Measurements from ENCODE around the gene PML. TPM values are rescaled to one million over a fixed set of nuclear protein-coding genes. Genes with fewer than 3 reads are reported as not detected.

The PML gene
- total and polyA plus RNA-seq, 2 experiments from 2014 or later, result 15.7 to 29.9 TPM

DNA sequence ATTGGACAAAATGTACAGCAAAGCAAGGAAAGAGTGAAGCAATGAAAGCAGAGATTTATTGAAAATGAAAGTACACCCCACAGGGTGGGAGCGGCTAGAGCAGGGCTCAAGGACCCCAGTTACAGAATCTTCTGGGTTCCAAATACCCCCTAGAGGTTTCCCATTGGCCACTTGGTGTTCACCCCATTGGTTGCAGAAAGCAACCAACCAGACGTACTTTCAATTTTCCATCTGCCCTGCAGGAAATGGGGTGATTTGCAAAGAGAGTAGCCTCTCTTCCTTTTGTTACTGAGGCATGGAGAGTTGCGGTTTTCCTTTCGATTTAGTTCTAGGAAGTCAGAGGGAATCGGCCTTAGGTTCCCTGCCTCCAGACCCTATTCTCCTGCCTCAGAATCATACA lies 2.4 kb downstream of the PML start:
- H4K20me1 ChIP-seq (ENCODE audit: insufficient read depth, poor library complexity, severe bottlenecking), result no peaks in the 10 kb centered on the region
- H3K27me3 ChIP-seq, result no peaks in the 10 kb centered on the region
- peaks cover 58% of the 10 kb centered on the region for H3K79me2 ChIP-seq
- no peak overlapping the region for H3K4me3 ChIP-seq
- no peak overlapping the region for H3K27ac ChIP-seq
- no peaks in the 10 kb centered on the region for H3K36me3 ChIP-seq (replicated peaks; ENCODE audit: insufficient read depth, low read depth)
- peaks cover 4% of the 10 kb centered on the region for H3K4me1 ChIP-seq (ENCODE audit: insufficient read depth)
- DNase-seq (ENCODE audit: low spot score), result no peak
- 91% methylated on average over 5 of the region's 5 CpGs for WGBS (ENCODE audit: low lambda C conversion rate, missing lambda C conversion rate)
- TF ChIP-seq, protein P1, sequence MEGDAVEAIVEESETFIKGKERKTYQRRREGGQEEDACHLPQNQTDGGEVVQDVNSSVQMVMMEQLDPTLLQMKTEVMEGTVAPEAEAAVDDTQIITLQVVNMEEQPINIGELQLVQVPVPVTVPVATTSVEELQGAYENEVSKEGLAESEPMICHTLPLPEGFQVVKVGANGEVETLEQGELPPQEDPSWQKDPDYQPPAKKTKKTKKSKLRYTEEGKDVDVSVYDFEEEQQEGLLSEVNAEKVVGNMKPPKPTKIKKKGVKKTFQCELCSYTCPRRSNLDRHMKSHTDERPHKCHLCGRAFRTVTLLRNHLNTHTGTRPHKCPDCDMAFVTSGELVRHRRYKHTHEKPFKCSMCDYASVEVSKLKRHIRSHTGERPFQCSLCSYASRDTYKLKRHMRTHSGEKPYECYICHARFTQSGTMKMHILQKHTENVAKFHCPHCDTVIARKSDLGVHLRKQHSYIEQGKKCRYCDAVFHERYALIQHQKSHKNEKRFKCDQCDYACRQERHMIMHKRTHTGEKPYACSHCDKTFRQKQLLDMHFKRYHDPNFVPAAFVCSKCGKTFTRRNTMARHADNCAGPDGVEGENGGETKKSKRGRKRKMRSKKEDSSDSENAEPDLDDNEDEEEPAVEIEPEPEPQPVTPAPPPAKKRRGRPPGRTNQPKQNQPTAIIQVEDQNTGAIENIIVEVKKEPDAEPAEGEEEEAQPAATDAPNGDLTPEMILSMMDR (IDR thresholded peaks at IDR 0.05; ENCODE audit: poor library complexity), result no peak
- no peak for TF ChIP-seq EZH2 (IDR thresholded peaks at IDR 0.05; ENCODE audit: borderline replicate concordance)
- no peak for TF ChIP-seq EZH2phosphoT487 (IDR thresholded peaks at IDR 0.05; ENCODE audit: low read depth, severe bottlenecking, unreplicated experiment)
- no peak overlapping the region for H2AFZ ChIP-seq
- H3K9me2 ChIP-seq (replicated peaks; ENCODE audit: insufficient read depth), result no peaks in the 10 kb centered on the region
- peak overlapping the region; percentile 92 for H3K4me2 ChIP-seq
- H3K9me3 ChIP-seq (ENCODE audit: low read depth), result no peaks in the 10 kb centered on the region

DNA sequence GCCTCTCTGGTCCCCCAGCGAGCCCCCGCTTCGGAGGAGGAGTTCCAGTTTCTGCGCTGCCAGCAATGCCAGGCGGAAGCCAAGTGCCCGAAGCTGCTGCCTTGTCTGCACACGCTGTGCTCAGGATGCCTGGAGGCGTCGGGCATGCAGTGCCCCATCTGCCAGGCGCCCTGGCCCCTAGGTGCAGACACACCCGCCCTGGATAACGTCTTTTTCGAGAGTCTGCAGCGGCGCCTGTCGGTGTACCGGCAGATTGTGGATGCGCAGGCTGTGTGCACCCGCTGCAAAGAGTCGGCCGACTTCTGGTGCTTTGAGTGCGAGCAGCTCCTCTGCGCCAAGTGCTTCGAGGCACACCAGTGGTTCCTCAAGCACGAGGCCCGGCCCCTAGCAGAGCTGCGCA lies 3.5 kb downstream of the PML start:
- Histone ChIP-seq H3K9me2 (replicated peaks; ENCODE audit: insufficient read depth) (no peaks in the 10 kb centered on the region), H3K27me3 (no peaks in the 10 kb centered on the region), H3K36me3 (replicated peaks; ENCODE audit: insufficient read depth, low read depth) (no peaks in the 10 kb centered on the region), H4K20me1 (ENCODE audit: insufficient read depth, poor library complexity, severe bottlenecking) (no peaks in the 10 kb centered on the region), H2AFZ (no peak overlapping the region), H3K4me3 (no peak overlapping the region), H3K4me2 (no peak overlapping the region), H3K27ac (no peak overlapping the region), H3K4me1 (ENCODE audit: insufficient read depth) (peaks cover 4% of the 10 kb centered on the region), H3K79me2 (peaks cover 65% of the 10 kb centered on the region), H3K9me3 (ENCODE audit: low read depth) (no peaks in the 10 kb centered on the region)
- TF ChIP-seq EZH2 (IDR thresholded peaks at IDR 0.05; ENCODE audit: borderline replicate concordance) (no peak), EZH2phosphoT487 (IDR thresholded peaks at IDR 0.05; ENCODE audit: low read depth, severe bottlenecking, unreplicated experiment) (no peak)
- TF ChIP-seq, protein P1 (IDR thresholded peaks at IDR 0.05; ENCODE audit: poor library complexity), result no peak
- DNase-seq (ENCODE audit: low spot score), result no peak
- WGBS (ENCODE audit: low lambda C conversion rate, missing lambda C conversion rate), result 97% methylated on average over 27 of the region's 27 CpGs

DNA sequence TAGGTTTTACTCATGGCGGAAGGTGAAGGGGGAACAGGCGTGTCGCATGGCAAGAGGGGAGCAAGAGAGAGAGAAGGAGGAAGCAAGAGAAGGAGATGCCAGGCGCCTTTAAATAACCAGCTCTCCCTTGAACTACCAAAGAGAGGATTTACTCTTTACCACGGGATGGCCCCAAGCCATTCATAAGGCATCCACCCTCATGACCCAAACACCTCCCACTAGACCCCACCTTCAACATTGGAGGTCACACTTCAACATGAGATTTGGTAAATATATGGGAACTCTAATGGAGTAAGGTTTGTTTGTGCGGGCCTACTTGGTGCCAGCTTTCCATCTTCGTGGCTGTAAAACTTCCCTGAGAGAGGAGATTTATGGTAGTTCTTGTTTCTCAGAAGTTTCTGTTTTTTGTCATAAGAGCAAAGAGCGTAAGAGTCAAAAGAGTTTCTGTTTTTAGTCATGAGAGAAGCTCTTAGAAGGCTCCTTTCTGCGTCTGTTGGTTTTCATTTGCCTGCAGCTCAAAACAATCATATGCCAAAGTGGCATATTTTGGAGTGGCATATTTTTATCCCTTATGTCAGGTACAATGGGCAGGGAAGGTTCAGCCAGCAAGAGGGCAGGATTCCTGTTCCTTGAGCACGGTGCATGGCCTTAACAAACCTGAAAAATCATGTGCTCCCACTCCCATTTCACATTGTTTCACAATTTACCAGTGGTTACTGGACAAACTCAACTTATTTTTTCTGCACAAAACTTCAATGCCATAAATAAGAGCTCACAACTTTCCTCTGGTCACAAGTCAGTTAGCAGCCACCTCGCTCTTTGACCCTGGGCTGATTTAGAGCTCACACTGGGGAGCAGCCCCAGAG lies 12.5 kb downstream of the PML start:
- Histone ChIP-seq H3K36me3 (replicated peaks; ENCODE audit: insufficient read depth, low read depth) (no peaks in the 10 kb centered on the region), H3K27me3 (no peaks in the 10 kb centered on the region), H4K20me1 (ENCODE audit: insufficient read depth, poor library complexity, severe bottlenecking) (no peaks in the 10 kb centered on the region), H3K27ac (peak overlapping the region; percentile 8), H2AFZ (no peak overlapping the region), H3K9me3 (ENCODE audit: low read depth) (no peaks in the 10 kb centered on the region), H3K79me2 (peaks cover 65% of the 10 kb centered on the region), H3K4me1 (ENCODE audit: insufficient read depth) (peaks cover 16% of the 10 kb centered on the region), H3K4me3 (no peak overlapping the region), H3K9me2 (replicated peaks; ENCODE audit: insufficient read depth) (no peaks in the 10 kb centered on the region), H3K4me2 (no peak overlapping the region)
- WGBS (ENCODE audit: low lambda C conversion rate, missing lambda C conversion rate), result 78% methylated on average over 11 of the region's 11 CpGs
- no peak for TF ChIP-seq EZH2phosphoT487 (IDR thresholded peaks at IDR 0.05; ENCODE audit: low read depth, severe bottlenecking, unreplicated experiment)
- DNase-seq (ENCODE audit: low spot score), result no peak

DNA sequence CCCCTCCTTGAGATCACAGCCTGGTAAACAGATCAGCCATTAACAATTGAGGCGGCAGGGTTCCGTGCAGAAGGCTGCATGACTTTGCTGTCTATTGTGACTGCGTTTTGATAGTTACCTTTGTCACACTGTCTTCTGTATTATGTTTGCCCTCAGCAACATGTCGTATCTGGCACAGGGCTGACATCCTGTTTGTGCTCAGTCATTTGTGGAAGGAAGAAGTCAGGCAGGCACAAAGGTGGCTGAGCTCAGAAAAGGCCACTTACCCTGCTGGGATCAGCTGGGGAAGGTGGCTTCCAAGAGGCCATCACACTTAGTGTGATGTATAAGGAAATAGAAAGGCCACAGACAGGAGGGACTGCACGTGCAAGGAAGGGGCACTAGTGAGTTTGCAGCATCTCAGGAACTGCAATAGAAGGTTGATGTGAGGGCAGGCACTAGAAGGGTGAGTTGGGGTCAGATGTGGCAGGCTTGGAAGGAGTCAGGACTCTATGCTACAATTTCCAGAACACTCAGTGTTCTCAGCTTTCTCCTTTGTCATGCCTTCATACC lies 13.4 kb downstream of the PML start:
- peak overlapping the region; percentile 8 for H3K27ac ChIP-seq
- no peaks in the 10 kb centered on the region for H3K9me3 ChIP-seq (ENCODE audit: low read depth)
- 86% methylated on average over 5 of the region's 5 CpGs for WGBS (ENCODE audit: low lambda C conversion rate, missing lambda C conversion rate)

More for the DNA sequence above, 13.4 kb downstream of the PML start:
- DNase-seq (ENCODE audit: low spot score), result no peak
- no peak for TF ChIP-seq EZH2 (IDR thresholded peaks at IDR 0.05; ENCODE audit: borderline replicate concordance)
- no peak for TF ChIP-seq EZH2phosphoT487 (IDR thresholded peaks at IDR 0.05; ENCODE audit: low read depth, severe bottlenecking, unreplicated experiment)
- TF ChIP-seq, protein P1 (IDR thresholded peaks at IDR 0.05; ENCODE audit: poor library complexity), result no peak
- peaks cover 62% of the 10 kb centered on the region for H3K79me2 ChIP-seq
- H3K4me1 ChIP-seq (ENCODE audit: insufficient read depth), result peaks cover 16% of the 10 kb centered on the region
- no peaks in the 10 kb centered on the region for H3K9me2 ChIP-seq (replicated peaks; ENCODE audit: insufficient read depth)
- no peak overlapping the region for H3K4me3 ChIP-seq
- H3K27me3 ChIP-seq, result no peaks in the 10 kb centered on the region
- no peak overlapping the region for H2AFZ ChIP-seq
- H3K4me2 ChIP-seq, result no peak overlapping the region
- no peaks in the 10 kb centered on the region for H4K20me1 ChIP-seq (ENCODE audit: insufficient read depth, poor library complexity, severe bottlenecking)
- no peaks in the 10 kb centered on the region for H3K36me3 ChIP-seq (replicated peaks; ENCODE audit: insufficient read depth, low read depth)

All from hepatocyte (in vitro differentiated cells).